Heart left ventricle (tissue), 16 donors: ENCODE measurements around the gene DPY19L2. TPM values are rescaled to one million over a fixed set of nuclear protein-coding genes. Genes with fewer than 3 reads are reported as not detected.
"Not testable (repeated sequence)": the region's sequence is repeated elsewhere in the genome, so short reads cannot be mapped to it uniquely, and the experiment has no call there.

ENCODE experiments used
- ATAC-seq, 4 donors: fragments of 200-7000 bp; cut with Tn5 transposase; one replicate each; pipeline ENCODE4 v1.9.1; 2020 to 2022; ENCODE audit warnings: moderate library complexity in 4 of 4, mild to moderate bottlenecking in 3 of 4, moderate number of reproducible peaks in 1 of 4
- DNase-seq, 5 donors: peaks; one replicate each; pipeline ENCODE4 v3.0.0-alpha.2; 2020
- H3K27ac ChIP-seq, 12 donors: fragments of 200-600 bp; sonication (generic) in 4 of 12; one replicate each; pipeline versions ENCODE4 v1.5.0 to v1.8.0; 2016 to 2022; ENCODE audit warnings: mild to moderate bottlenecking in 2 of 12
- H3K27me3 ChIP-seq, 9 donors: fragments of 200-600 bp; sonication (generic) in 2 of 9; one replicate each; pipeline versions ENCODE4 v1.5.1 to v1.8.0; 2016 to 2022; ENCODE audit warnings: mild to moderate bottlenecking in 3 of 9
- H3K36me3 ChIP-seq, 9 donors: fragments of 200-600 bp; sonication (generic) in 2 of 9; one replicate each; pipeline versions ENCODE4 v1.5.0 to v1.8.0; 2018 to 2022; ENCODE audit warnings: mild to moderate bottlenecking in 2 of 9
- H3K4me1 ChIP-seq, 12 donors: fragments of 200-600 bp; sonication (generic) in 4 of 12; one replicate each; pipeline versions ENCODE4 v1.5.0 to v1.8.0; 2016 to 2022; ENCODE audit warnings: mild to moderate bottlenecking in 3 of 12
- H3K4me3 ChIP-seq, 12 donors: fragments of 200-600 bp; sonication (generic) in 4 of 12; one replicate each; pipeline versions ENCODE4 v1.5.0 to v1.8.0; 2017 to 2022; ENCODE audit warnings: mild to moderate bottlenecking in 9 of 12, moderate library complexity in 4 of 12
- H3K9me3 ChIP-seq, 12 donors: fragments of 200-600 bp; sonication (generic) in 4 of 12; one replicate each; pipeline versions ENCODE4 v1.5.0 to v1.8.0; 2016 to 2022; ENCODE audit warnings: mild to moderate bottlenecking in 1 of 12
- CTCF ChIP-seq, 12 donors: fragments of 200-600 bp; sonication (generic) in 4 of 12; IDR thresholded peaks; one replicate each; pipeline versions ENCODE4 v1.5.0 to v1.8.0; 2018 to 2022; ENCODE audit warnings: antibody characterized with exemption in 12 of 12, mild to moderate bottlenecking in 5 of 12
- POLR2A ChIP-seq, 2 donors: fragments of 450-650 bp; IDR thresholded peaks; one replicate each; pipeline ENCODE4 v1.6.1; 2017; ENCODE audit warnings: antibody characterized with exemption in 2 of 2, mild to moderate bottlenecking in 2 of 2, moderate library complexity in 2 of 2
- WGBS, 4 donors: extraction: QIAGEN DNeasy Blood & Tissue Kit in 2 of 4; methylation state at CpG; one replicate each; pipeline versions ENCODE4 v1.1.5 to v1.1.7; 2013 to 2018; 5-methylcytosine and 5-hydroxymethylcytosine counted together
- intact Hi-C, 10 donors: fragments of 100-400 bp; cut with DNase I; formaldehyde crosslinking; loops; one replicate each; pipeline versions ENCODE4 v1.11.1 to v1.14.2; 2022
- polyA plus RNA-seq, 2 donors: library from polyadenylated mRNA; stranded (reverse); fragments of 200-250 nt; gene quantifications; one replicate each; pipeline ENCODE4 v1.2.3, GENCODE V29; 2013
- total RNA-seq, 9 donors: library from RNA; depleted of rRNA in 2 of 9; stranded (reverse); fragments of >200 nt in 2 of 9; fragmentation: NEBNext Ultra II Directional in 3 of 9; extraction: Animal tissue kit (Norgen Biotek cat#: 25700) in 3 of 9; gene quantifications; one replicate each; pipeline versions ENCODE4 v1.1.0 to v1.2.4, GENCODE V29; 2016 to 2023
- donor health status: ischemic (EF 13 %, LVEDD 7.1; RV severe dilation, severe dysfunction).
- donor health status: healthy with polysubstance abuse.
- donor health status: DM: no; HTN: yes; CAD: no.
- donor health status: DM: no; HTN: no; CAD: no.
- donor health status: ischemic (EF 25% LVEDD 6.9; RV normal size, moderate dysfunction).
- donor health status: ischemic (EF 25% LVEDD 5.7; RV mildly dilated, moderate dysfunction).
- donor health status: healthy.
- donor health status: DM: yes; HTN: yes; CAD: no.
- donor health status: ischemic (EF 35%, LVEDD 5.7; RV mildly dilated, moderate dysfunction).
- donor health status: nonischemic (EF 11% LVEDD 7.7; RV severe dilation, severe dysfunction).
- donor health status: DM: yes; HTN: yes; CAD: no.
- donor health status: PGD.
- donor health status: ischemic (EF 29% LVEDD 5.4; RV normal size, mild dysfunction).
- donor health status: nonischemic (EF 23%, LVEDD 6.1; RV moderate dilation, normal function).

The DPY19L2 gene
- total and polyA plus RNA-seq, 11 donors = 7.3 to 56.5 (median 44.6) TPM

GRCh38 chr12:63706336-63706735 lies 38.0 kb upstream of the DPY19L2 start:
- intact Hi-C loops = no loop called here
- Histone ChIP-seq H3K9me3 (no peaks in the 10 kb centered on the region), H3K36me3 (no peaks in the 10 kb centered on the region), H3K4me3 (no peak overlapping the region), H3K27me3 (no peaks in the 10 kb centered on the region), H3K27ac (no peak overlapping the region), H3K4me1 (peaks cover 0 to 5% (median 0%) of the 10 kb centered on the region in 12 donors)
- TF ChIP-seq CTCF (IDR thresholded peaks at IDR 0.05) = no peak
- no peak for TF ChIP-seq POLR2A (IDR thresholded peaks at IDR 0.05)
- no peak for DNase-seq
- WGBS, 4 donors = 71 to 81% (median 73%) methylated on average over 3 of the region's 3 CpGs
- peak in 2 of 4 donors; percentile 47 to 55 for ATAC-seq

- intact Hi-C loops, DNase-seq, H3K9me3 ChIP-seq, H3K36me3 ChIP-seq, H3K27ac ChIP-seq, H3K4me3 ChIP-seq, ATAC-seq, H3K4me1 ChIP-seq, H3K27me3 ChIP-seq: not testable (repeated sequence)
- WGBS, 4 donors = 83 to 89% (median 84%) methylated on average over 3 of the region's 3 CpGs
Measured at GRCh38 chr12:63699678-63700382, 31.5 kb upstream of the DPY19L2 start.

- H3K36me3 ChIP-seq, H3K27me3 ChIP-seq, DNase-seq, H3K4me3 ChIP-seq, H3K27ac ChIP-seq, H3K9me3 ChIP-seq, ATAC-seq, H3K4me1 ChIP-seq, intact Hi-C loops: not testable (repeated sequence)
- 78 to 88% (median 81%) methylated on average over 1 to 2 of the region's 2 CpGs for WGBS, 4 donors
Measured at GRCh38 chr12:63699011-63699410, 30.7 kb upstream of the DPY19L2 start.

- ATAC-seq, H3K4me1 ChIP-seq, intact Hi-C loops, H3K9me3 ChIP-seq, DNase-seq, H3K36me3 ChIP-seq, H3K4me3 ChIP-seq, H3K27me3 ChIP-seq, H3K27ac ChIP-seq: not testable (repeated sequence)
- WGBS, 4 donors = 52 to 72% (median 59%) methylated on average over 2 of the region's 2 CpGs
Measured at GRCh38 chr12:63690837-63691236, 22.5 kb upstream of the DPY19L2 start.

GRCh38 chr12:63689141-63689540 lies 20.8 kb upstream of the DPY19L2 start:
- H3K9me3 ChIP-seq, DNase-seq, H3K27ac ChIP-seq, intact Hi-C loops, H3K36me3 ChIP-seq, H3K27me3 ChIP-seq, ATAC-seq, H3K4me1 ChIP-seq, H3K4me3 ChIP-seq: not testable (repeated sequence)
- WGBS, 4 donors = 83 to 88% (median 85%) methylated on average over 1 of the region's 1 CpG

GRCh38 chr12:63686623-63687022 lies 18.3 kb upstream of the DPY19L2 start:
- H3K4me3 ChIP-seq, H3K9me3 ChIP-seq, H3K27me3 ChIP-seq, ATAC-seq, H3K4me1 ChIP-seq, DNase-seq, H3K36me3 ChIP-seq, H3K27ac ChIP-seq, intact Hi-C loops: not testable (repeated sequence)
- WGBS, 4 donors = 94 to 97% (median 96%) methylated on average over 18 to 25 of the region's 29 CpGs

GRCh38 chr12:63685789-63686188 lies 17.5 kb upstream of the DPY19L2 start:
- H3K9me3 ChIP-seq, ATAC-seq, intact Hi-C loops, H3K4me3 ChIP-seq, H3K27me3 ChIP-seq, H3K27ac ChIP-seq, H3K36me3 ChIP-seq, DNase-seq, H3K4me1 ChIP-seq: not testable (repeated sequence)
- 67 to 95% (median 89%) methylated on average over 2 of the region's 2 CpGs for WGBS, 4 donors

GRCh38 chr12:63682617-63683016 lies 14.3 kb upstream of the DPY19L2 start:
- DNase-seq, intact Hi-C loops, ATAC-seq, H3K9me3 ChIP-seq, H3K27me3 ChIP-seq, H3K36me3 ChIP-seq, H3K4me1 ChIP-seq, H3K4me3 ChIP-seq, H3K27ac ChIP-seq: not testable (repeated sequence)
- 80 to 93% (median 89%) methylated on average over 2 of the region's 2 CpGs for WGBS, 4 donors

GRCh38 chr12:63680758-63681157 lies 12.5 kb upstream of the DPY19L2 start:
- H3K27ac ChIP-seq, H3K4me1 ChIP-seq, DNase-seq, H3K9me3 ChIP-seq, intact Hi-C loops, H3K4me3 ChIP-seq, ATAC-seq, H3K27me3 ChIP-seq, H3K36me3 ChIP-seq: not testable (repeated sequence)
